Measurements from ENCODE around the gene GLI3.

The GLI3 gene

DNA sequence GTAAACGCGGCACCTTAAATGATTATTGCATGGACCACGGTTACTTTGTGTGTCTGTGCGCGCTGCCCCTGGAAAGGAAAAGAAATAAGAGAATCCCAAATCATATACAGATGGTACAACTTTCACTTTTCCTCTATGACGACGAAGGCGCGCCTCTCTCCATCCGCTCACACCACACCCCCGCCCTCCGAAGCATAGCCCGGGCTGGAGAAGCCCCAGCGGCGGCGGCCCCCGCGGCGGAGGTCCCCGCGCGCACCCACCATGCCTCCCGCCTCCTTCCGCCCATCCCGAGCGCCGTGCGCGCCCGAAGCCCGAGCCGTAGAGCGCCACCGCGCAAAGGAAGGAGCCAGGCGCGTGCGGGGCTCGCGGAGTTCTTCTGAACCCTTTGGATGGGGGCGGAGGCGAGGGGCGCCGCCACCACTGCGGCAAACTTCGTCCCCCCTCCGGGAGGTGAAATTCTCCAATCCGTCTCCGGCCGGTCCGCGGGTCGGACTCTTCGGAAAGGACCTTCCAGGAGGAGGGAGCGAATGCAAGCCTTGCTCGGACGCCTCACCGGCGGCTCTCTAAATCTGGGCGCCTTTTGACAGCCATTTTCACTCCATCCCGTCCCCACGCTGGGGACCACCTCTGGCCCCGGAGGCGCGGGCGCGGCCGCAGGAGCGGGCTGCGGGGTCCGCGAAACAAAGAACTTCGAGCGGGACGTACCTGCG, 588 bp downstream of the GLI3 start:
- DNase-seq (ENCODE audit: low spot score): no peak

DNA sequence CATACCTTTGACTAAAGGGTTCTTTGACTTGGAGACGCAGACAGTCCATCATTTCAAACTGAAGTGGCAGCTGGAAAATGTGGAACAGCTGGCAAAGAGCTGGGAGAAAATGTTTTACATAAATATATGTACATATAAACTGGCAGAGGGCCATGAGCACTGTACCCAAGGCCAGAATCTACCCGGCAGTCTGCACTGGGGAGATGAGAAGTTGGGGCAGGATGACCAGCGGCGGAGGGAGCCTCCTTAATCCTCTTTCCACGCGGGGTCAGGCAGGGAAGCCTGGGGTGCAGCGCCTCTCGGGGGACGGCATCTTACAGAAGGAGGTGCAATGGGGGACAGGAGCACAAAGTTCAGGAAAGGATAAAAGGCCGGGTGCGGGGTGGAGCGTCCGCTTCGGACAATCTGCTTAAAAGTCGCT, 1.3 kb downstream of the GLI3 start:
- DNase-seq (ENCODE audit: low spot score): no peak

DNA sequence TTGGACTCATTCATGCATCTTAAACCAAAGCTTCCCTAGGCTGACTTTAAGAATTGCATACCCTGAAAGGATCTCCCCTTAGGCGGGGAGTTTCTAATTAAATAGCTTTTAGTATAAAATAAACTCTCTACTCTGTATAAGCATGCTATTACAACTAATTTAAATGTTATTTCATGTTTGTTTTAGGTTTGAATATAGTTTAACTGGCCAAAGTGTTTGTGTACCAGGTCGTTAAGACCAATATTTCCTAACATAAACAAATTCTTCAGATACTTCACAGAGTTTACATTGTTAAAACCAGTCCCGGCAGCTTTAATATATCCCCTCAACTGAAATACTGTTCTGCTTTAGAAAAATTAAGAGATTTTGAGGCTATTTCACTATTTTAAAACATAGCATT, 2.3 kb downstream of the GLI3 start:
- no peak for DNase-seq (ENCODE audit: low spot score)

DNA sequence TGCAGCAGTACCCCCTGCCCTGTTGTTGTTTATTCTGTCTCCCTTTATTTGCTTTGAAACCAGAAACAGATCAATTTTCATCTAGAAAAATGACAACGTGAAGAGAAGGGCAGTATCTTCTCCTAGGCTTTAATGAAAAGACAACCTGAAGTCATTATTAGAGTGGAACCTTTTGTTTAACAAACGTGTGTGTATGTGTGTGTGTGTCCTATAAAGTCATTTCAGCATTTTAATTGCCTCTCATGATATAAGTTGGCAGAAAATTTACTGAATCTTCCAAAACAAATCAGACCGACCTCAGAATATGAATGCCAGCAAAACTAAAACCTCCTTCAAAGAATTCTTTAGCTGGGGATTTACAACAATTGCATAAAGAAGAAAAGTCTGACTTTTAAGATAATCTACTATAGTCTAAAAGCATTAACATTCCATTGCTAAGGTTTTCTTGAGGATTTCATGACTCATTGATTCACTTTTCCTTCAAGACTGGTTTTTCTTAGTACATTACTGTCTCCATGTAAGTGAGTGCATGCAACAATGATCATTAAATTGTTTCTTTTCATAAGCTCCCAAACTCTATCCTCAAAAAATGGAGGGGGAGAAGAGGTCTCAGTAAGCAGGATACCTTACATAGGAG, 3.2 kb downstream of the GLI3 start:
- DNase-seq (ENCODE audit: low spot score): no peak

DNA sequence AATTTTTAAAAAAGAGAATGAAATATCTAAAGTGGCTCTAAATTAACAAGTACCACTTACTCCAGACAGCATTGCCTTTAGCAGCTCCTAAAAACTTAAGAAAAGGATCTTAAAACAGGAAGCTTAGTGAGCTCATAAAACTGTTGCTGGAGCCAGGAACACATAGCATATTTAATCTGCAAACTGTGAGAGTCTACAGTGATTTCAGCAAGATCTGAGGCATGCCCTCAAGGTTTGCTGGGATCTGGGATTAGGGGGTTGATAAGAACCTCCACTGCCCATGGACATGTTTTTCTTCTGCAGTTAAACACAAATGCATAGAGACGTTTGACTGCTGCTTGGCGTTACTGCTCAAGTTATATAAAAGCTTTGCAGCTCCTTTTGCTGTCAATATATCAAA, 3.8 kb downstream of the GLI3 start:
- DNase-seq (ENCODE audit: low spot score): no peak

DNA sequence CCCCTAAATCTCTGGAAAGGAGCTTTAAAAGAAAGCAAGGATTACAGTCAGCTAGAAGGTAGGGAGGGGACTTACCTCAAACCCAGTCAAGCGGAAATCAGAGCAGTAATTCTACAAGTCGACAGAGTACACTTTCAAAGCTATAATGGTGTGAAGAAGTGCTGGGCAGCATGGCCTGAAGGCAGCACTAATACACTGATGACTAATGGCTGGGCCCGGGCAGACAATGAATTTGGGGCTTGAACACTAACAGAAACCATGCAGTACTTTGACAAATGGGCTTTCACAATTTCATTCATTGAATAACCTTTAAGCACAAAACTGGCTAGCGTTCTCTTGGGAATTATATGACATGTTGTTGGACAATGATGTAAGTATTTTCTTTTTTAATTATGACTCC, 4.7 kb downstream of the GLI3 start:
- DNase-seq (ENCODE audit: low spot score): no peak

DNA sequence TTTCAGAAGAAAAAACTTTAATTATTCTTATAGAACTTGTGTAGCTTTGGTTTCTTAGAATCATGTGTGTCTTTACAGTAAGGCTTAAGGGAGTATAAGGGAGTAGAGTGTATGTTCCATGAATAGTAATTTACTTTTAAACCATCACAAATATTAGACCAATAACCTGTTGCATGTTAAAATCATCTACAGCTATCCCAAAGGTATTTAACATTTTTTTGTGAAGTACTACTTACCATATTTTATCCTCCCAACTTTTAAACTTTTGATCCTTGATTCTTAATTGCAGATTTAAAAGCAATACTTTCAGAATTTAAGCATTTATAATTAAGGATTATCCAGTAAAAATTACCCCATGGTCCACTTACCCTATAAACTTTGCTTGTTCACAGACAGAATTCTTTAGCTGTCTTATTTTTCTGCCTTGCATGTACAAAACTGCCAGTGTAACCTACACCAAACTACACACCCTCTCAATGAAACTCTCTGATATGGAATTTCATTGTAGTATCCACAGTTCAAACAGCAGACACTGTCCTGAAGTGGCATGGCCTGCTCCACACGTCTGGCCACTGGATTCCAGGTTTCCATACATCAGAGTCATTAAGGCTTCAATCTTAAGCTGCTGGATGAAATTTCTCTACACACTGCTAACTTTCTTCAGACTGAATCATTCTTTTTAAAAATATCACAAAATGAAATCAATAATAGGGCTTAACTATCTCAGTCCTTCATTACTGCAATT, 5.8 kb downstream of the GLI3 start:
- no peak for DNase-seq (ENCODE audit: low spot score)

DNA sequence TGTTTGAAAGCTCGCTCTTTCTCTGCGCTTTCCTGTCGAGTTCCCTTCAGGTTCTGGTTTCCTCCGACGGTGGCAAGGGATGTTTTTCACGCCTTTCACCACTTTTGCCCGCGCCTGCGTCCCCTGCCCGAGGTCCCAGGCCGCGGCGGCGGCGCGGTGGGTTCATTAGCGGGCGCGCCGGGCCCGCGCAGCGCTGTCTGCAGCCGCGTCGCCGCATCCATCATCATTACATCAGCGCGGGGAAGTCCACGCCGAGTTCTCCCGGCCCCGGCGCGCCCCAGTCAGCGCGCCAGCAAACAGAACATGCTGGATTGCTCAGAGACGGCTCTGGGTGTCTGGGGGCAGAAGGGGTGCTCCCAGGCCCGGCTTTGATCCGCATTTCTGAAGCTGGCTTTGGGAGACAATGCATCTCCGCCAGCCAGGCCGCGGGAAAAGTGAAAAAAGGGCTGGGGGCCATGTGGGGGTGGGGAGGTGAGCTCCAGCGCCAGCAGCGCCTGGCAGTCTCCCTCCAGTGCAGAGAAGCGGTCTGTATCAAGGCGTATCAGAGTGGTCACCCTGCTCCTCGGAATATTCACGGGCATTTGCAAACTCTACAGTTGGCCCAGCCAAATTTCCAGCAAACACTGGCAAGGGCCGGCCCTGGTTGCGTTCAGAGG, 8.9 kb downstream of the GLI3 start:
- no peak for DNase-seq (ENCODE audit: low spot score)

DNA sequence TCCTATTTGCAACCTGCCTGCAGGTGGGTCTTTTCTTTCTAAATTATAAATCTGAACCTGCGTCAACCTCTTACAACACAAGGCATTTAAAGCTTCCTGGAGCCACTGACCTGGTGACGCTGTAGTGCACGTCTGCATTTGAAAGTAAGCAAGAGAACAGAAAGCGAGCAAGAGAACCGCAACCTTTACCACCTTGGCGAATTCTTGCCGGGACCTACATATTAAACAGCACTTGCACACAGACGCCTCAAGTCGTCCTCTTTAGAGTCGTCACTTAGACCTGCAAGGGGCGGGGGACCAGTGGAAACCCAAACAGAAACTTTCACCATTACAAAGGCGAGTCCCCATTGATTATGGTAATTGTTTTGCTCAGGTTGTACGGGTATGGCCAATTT, 9.5 kb downstream of the GLI3 start:
- no peak for DNase-seq (ENCODE audit: low spot score)

DNA sequence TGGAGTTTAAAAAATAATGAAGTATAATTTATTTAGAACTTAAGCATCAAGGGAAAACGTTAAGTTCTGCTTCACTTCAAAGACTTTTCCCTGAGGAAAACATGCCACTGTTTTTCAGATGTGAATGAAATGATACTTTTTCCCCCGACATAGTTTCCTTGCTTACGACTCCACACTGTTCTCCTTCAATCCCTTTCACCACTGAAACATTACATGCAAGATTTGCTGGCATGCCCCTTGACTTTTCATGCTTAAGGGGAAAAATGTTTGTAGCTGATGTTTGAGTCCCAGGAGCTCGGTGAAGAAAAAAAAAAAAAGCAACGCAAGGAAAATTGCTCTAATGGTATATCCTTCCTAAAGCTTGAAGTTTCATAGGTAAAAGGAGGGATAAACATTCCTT, 10.0 kb downstream of the GLI3 start:
- DNase-seq (ENCODE audit: low spot score): no peak

DNA sequence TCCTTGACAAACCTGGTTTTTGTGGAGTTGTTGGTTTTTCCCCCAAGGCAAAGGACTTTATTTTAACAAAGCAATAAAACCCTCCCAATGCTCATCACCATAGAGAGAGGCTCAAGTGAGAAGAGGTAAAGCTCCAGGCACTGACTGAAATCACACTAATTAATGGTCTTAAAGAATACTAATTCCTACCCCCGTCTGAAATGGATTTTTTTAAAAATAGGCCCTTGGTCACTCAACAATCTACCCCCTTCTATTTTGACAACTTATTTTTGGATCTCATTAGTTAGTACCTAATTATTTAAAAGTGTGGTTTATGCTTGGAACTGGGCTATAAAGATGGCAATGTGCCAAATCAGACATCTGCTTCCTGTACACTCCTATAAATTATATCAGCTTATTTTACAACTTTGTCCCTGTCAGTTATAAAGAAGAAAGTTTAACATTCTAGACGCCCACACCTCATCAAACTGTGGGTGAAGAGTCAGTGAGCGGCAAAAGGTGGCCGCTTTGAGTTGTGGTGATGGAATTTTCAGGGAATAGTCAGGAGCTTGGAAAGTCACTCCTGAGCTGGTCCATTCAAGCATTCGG, 10.6 kb downstream of the GLI3 start:
- DNase-seq (ENCODE audit: low spot score): no peak

DNA sequence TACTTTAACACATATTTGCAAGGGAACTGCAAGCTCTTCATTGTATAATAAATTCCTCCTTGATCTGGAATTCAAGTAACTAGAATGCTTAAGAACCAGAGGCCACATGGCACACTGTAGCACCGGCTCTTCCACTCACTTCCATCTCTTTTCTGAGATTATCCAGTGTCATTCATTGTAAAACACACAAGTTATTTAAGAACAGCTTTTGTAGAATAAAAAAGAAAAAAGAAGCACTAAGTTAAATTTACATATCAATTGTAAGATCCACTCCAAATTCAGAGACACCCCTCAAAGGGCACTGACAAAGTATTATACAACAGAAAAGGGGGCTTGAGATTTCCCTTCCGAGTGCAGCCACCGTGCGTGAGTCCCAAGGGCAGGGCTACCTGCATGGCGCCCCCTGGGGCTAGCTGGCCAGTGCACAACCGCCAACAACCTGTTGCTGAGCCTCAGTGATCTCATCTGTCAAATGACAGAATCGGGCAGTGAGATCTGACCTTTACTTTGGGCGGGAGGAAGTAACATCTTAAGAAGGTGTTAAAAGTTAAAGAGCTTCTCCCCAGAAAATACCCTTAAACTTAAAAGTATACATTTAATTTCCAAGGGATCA, 12.5 kb downstream of the GLI3 start:
- no peak for DNase-seq (ENCODE audit: low spot score)

DNA sequence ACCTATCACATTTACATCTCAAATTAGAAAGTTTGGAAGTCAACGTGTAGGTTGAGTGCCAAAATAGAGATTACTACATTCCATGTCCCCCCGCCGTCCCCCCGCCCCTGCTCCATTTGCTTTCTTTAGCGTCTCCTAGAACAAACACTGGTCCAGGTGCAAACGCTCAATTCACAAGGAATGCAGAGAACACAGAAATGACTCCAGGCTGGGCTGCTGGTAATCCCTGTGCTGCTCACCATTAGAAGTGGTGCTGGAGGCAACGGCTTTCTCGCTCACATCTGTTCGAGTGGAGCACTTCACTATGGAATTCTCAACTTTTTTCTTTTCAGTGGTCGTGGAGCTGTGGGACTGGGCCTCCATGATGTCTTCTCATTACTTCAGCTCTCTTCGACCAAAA, 14.1 kb downstream of the GLI3 start:
- no peak for DNase-seq (ENCODE audit: low spot score)

DNA sequence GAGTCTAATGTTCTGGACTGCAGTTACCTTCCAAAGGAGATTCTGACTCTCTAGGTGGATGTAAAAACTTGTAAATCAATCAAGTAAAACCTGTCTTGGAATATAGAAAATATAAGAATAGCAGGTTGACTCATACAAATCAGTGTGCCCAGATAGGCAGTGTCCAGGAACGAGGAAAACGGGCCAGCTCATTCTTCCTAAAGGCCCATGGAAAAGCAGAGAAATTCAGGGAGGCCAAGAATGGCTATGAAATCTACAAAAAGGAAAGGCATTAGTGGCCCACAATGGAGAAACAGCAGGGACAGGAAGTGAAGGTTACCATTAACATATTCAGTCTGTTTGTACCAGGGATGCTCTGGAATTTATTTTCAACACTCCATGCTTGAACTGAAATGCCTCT, 14.9 kb downstream of the GLI3 start:
- DNase-seq (ENCODE audit: low spot score): no peak

DNA sequence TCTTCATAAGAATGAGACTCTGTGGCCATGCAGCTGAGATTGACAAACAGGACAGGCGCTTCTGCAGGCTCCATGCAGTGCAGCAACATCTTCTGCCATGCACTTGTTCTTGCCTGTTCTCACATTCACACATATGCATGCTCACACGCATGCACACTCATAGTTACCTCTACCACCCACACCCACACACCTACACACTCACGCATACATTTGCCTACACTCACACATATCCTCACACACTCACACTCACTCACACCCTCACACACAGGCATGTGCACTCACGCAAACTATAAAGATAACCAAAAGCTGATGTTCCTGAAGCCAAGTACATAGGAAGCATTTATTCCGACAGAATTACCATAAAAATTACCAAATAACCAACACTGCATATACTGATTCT, 15.7 kb downstream of the GLI3 start:
- DNase-seq (ENCODE audit: low spot score): no peak

DNA sequence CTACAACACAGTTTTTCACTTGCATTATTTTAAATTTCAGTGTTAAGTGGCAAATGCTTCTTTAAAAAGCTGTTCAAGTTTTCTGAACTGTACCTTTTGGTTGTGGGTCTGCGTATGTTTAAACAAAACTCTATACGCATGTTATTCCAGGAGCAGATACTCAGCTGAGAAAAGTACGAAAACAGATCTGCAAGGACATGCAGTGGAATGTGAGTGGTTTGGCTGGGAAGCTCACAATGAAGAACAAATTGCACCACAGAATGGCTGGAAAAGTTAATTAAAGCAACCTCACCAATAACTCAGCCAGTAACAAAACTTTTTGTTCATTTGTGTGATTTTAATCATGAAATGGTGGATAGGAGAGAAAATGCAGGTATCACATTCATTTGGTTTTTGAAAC, 17.6 kb downstream of the GLI3 start:
- DNase-seq (ENCODE audit: low spot score): no peak

DNA sequence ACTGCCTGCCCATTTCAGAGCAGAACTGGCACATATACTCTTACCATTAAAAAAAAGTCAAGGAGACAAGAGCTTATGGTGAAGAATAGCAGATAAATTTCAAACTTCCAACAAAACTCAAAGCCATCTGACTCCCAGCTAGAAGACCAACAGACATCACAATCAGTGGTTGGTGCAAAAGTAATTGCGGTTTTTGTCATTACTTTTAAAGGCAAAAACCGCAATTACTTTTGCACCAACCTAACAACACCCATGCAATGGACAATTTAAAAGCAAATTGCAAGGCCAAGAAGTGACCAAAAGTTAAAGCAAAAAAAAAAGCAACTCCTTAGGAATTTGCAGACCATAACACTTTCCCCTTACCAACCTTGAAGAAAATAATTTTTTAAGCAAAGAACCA, 18.8 kb downstream of the GLI3 start:
- DNase-seq (ENCODE audit: low spot score): no peak

DNA sequence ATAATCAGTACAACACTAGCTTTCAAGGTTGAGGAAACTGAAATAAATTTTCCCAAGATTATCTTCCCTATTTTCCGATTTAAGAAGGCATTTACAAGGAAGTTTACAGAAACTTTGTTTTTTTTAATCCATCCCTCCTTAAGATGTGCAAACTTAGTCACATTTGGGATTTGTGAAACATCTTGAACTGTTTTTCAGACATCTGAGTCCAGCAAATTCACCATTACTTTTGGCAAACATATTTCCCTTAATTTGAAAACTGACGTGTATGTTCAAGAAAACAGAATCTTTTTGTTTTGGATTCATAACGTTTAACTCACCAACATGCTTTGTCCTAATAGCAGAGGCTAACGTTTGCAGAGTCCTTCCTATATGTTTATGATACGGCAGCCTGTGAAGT, 19.5 kb downstream of the GLI3 start:
- no peak for DNase-seq (ENCODE audit: low spot score)

DNA sequence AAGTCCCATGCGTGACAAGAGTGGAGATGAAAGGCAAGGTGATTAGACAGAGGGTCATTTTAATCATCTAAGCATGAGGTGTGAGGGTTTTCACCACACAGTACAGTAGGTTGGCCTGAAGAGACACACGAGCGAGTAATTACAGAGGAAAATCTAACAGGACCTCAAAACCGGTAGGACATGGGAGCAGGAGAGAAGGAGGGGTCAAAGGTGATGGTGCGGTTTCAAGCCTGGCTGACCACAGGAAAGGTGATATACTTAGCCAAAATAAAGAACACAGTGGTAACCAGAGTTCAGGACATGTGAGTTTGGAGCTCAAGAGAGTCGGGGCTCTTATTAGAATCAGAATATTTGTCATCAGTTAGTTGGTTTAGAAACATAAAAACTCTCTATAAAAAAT, 20.0 kb downstream of the GLI3 start:
- no peak for DNase-seq (ENCODE audit: low spot score)

DNA sequence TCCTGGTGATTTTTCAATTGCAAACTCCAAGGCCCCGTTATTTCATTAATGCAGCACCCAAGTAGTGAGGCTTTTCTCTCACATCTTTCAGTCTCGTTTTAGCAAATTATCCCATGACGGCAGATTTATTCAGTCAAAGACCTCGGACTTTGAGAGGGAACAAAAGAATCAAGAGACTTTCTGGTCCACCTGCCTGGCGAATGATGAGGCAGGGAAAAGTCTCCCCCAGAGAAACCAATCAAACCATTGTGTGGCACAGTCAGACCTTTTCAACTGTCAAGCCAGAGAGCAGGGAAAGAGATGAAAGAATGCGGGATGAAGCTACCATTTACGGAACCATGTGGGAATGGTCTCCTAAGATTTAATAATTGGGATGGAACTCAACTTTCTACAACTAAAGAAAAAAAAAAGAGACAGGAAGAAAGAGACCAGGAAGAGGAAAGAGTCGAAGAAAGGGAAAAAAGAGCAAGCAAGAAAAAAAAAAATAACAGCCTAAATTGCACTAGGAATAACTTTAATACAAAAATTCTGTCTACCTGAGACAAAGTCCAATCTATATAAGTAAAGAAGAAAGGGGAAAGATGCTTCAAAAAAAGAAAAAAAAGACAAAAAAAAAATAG, 22.8 kb downstream of the GLI3 start:
- DNase-seq (ENCODE audit: low spot score): no peak

DNA sequence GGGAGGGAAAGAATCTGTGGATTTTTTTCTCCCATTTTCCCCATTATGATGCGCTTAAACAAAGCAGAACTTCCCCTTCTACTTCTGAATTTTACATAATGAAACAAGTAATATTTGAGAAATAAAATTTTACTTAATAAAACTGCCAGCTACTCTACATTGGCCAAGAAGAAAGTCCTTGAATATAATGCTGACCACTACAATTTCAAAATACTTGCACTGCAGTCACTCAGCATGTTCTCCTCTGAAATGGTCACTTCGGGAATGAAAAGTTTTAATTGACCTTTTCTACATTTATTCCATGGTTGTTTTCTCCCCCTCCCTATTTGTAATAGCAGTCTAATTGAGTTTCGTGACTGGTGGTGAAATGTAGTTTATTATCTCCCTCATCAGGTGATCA, 23.9 kb downstream of the GLI3 start:
- no peak for DNase-seq (ENCODE audit: low spot score)
